DND-41 (cell line): ENCODE measurements around the gene ZFYVE1.

ENCODE experiments used
- CTCF ChIP-seq: IDR thresholded peaks from 2 replicates; pipeline ENCODE4 v1.5.1; 2012; ENCODE audit warnings: borderline replicate concordance, low read length, moderate library complexity, mild to moderate bottlenecking; ENCODE audit not compliant: poor library complexity, severe bottlenecking; ENCODE audit errors: extremely low read depth
- EZH2 ChIP-seq: IDR thresholded peaks from 3 replicates; pipeline ENCODE4 v1.6.1; 2012; ENCODE audit warnings: borderline replicate concordance, low read depth, mild to moderate bottlenecking, moderate library complexity, low read length, inconsistent platforms; ENCODE audit not compliant: severe bottlenecking

DNA sequence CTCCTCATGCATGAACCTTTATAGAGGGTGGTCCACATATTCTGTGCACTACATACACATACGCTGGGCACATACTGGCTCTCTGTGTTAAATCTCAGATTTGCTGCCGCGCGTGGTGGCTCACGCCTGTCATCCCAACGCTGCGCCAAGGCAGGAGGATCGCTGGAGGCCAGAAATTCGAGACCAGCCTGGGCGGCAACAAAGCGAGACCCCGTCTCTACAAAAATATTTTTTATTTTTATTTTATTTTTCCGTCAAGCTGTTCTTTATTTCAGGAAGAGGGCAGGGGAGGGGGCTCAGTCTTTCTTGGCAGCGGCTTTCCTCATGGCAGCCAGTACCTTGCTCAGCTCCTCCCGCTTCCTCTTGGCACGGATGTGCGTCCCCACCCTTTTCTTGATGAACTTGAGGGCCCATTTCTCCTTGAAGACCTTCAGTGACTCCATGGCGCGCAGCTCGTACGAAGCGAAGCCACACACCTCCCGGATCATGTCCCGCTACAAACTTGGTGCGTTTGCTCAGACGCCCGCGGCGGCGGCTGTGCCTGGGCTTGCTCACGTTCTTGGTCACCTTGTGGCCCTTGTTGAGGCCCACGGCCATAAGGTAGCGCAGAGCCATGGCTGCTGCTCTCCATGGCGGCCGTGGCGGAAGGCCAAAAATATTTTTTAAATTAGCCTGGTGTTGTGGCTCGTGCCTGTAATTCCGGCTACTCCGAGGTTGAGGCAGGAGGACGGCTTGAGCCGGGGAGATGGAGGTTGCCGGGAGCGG lies 97.4 kb downstream of the ZFYVE1 start:
- TF ChIP-seq CTCF = no peak
- no peak for TF ChIP-seq EZH2
